IMR-90 (cell line): ENCODE results near the gene MTURN. TPM values are rescaled to one million over a fixed set of nuclear protein-coding genes. Genes with fewer than 3 reads are reported as not detected.

Experiments used
- ATAC-seq: fragments of 200-7000 bp; cut with Tn5 transposase; 2 replicates; pipeline ENCODE4 v1.9.1; 2020; ENCODE audit warnings: low read depth, mild to moderate bottlenecking, moderate library complexity
- BruUV-seq: library from RNA; stranded (reverse); fragments of 400-500 nt; replicated peaks from 2 replicates; lab custom pipeline; 2021; lab: Mats Ljungman, UMichigan
- CTCF ChIA-PET: fragments of 300-600 bp; formaldehyde crosslinking; extraction: SDS; loops from one replicate; lab custom pipeline; 2021; ENCODE audit warnings: antibody characterized with exemption; lab: Yijun Ruan, JAX
- POLR2A ChIA-PET: fragments of 300-600 bp; sonication (Branson Sonifier 250); formaldehyde crosslinking; loops from one replicate; lab custom pipeline; 2022; ENCODE audit warnings: antibody characterized with exemption; ENCODE audit not compliant: unreplicated experiment; lab: Charles Lee
- DNase-seq: peaks from one replicate; pipeline ENCODE4 v3.0.0; 2013
- H2AFZ ChIP-seq: replicated peaks from 2 replicates; pipeline ENCODE3; 2013; ENCODE audit warnings: low read length, mild to moderate bottlenecking; ENCODE audit not compliant: poor library complexity
- H2AK5ac ChIP-seq: 2 replicates; pipeline ENCODE4 v1.6.1; 2013; ENCODE audit warnings: low read depth, low read length, inconsistent platforms
- H2AK9ac ChIP-seq: replicated peaks from 2 replicates; pipeline ENCODE3; 2013; ENCODE audit warnings: mild to moderate bottlenecking, low read depth, low read length, moderate library complexity; ENCODE audit not compliant: poor library complexity
- H2BK120ac ChIP-seq: 2 replicates; pipeline ENCODE4 v1.6.1; 2013; ENCODE audit warnings: low read depth, low read length, inconsistent platforms
- H2BK15ac ChIP-seq: 3 replicates; pipeline ENCODE4 v1.6.1; 2013; ENCODE audit warnings: low read depth, low read length, inconsistent platforms
- H2BK20ac ChIP-seq: 2 replicates; pipeline ENCODE4 v1.6.1; 2013; ENCODE audit warnings: low read depth, mild to moderate bottlenecking, inconsistent platforms, low read length, moderate library complexity
- H2BK5ac ChIP-seq: 2 replicates; pipeline ENCODE4 v1.6.1; 2013; ENCODE audit warnings: mild to moderate bottlenecking, low read depth, low read length, inconsistent platforms; ENCODE audit not compliant: poor library complexity, severe bottlenecking
- H3K14ac ChIP-seq: replicated peaks from 2 replicates; pipeline ENCODE4 v1.6.1; 2013; ENCODE audit warnings: low read depth, low read length, inconsistent platforms
- H3K18ac ChIP-seq: 2 replicates; pipeline ENCODE4 v1.6.1; 2013; ENCODE audit warnings: low read depth, low read length, control low read depth
- H3K23ac ChIP-seq: 2 replicates; pipeline ENCODE4 v1.6.1; 2013; ENCODE audit warnings: low read depth, low read length, inconsistent platforms
- H3K27ac ChIP-seq: 2 replicates; pipeline ENCODE4 v1.5.1; 2013; ENCODE audit warnings: mild to moderate bottlenecking, control low read depth, low read length; ENCODE audit not compliant: insufficient read depth
- H3K27me3 ChIP-seq: 2 replicates; pipeline ENCODE4 v1.6.1; 2013; ENCODE audit warnings: low read length; ENCODE audit not compliant: control insufficient read depth, insufficient read depth
- H3K36me3 ChIP-seq: 2 replicates; pipeline ENCODE4 v1.6.1; 2013; ENCODE audit warnings: low read length, mixed read lengths; ENCODE audit not compliant: control insufficient read depth, insufficient read depth
- H3K4ac ChIP-seq: 2 replicates; pipeline ENCODE4 v1.6.1; 2013; ENCODE audit warnings: low read depth, low read length, inconsistent platforms
- H3K4me1 ChIP-seq: 2 replicates; pipeline ENCODE4 v1.6.1; 2013; ENCODE audit warnings: low read length, mixed read lengths; ENCODE audit not compliant: control insufficient read depth, insufficient read depth
- H3K4me2 ChIP-seq: 2 replicates; pipeline ENCODE4 v1.6.1; 2013; ENCODE audit warnings: low read depth, mild to moderate bottlenecking, control low read depth, low read length, moderate library complexity
- H3K4me3 ChIP-seq: 2 replicates; pipeline ENCODE4 v1.5.1; 2013; ENCODE audit warnings: low read depth, mild to moderate bottlenecking, control low read depth, low read length, moderate library complexity; ENCODE audit not compliant: insufficient read depth
- H3K56ac ChIP-seq: 2 replicates; pipeline ENCODE4 v1.6.1; 2013; ENCODE audit warnings: low read length, inconsistent platforms; ENCODE audit not compliant: insufficient read depth; ENCODE audit errors: extremely low read depth
- H3K79me1 ChIP-seq, 2 experiments: 2 replicates each; pipeline ENCODE4 v1.6.1; 2013; ENCODE audit warnings: low read length in 2 of 2, inconsistent platforms in 1 of 2, low read depth in 1 of 2
- H3K9ac ChIP-seq: 2 replicates; pipeline ENCODE4 v1.6.1; 2013; ENCODE audit warnings: low read depth, low read length, control low read depth
- H3K9me1 ChIP-seq: 2 replicates; pipeline ENCODE4 v1.6.1; 2013; ENCODE audit warnings: low read length, inconsistent platforms; ENCODE audit not compliant: insufficient read depth
- H3K9me3 ChIP-seq: 2 replicates; pipeline ENCODE4 v1.6.1; 2013; ENCODE audit warnings: low read length; ENCODE audit not compliant: control insufficient read depth, insufficient read depth
- H4K20me1 ChIP-seq: 2 replicates; pipeline ENCODE4 v1.6.1; 2013; ENCODE audit warnings: low read length, inconsistent platforms; ENCODE audit not compliant: insufficient read depth
- H4K5ac ChIP-seq: 2 replicates; pipeline ENCODE4 v1.6.1; 2013; ENCODE audit warnings: mild to moderate bottlenecking, low read depth, low read length, control low read depth
- H4K8ac ChIP-seq, 2 experiments: 2 replicates each; pipeline ENCODE4 v1.6.1; 2013; ENCODE audit warnings: low read depth in 2 of 2, low read length in 2 of 2, control low read depth in 1 of 2, inconsistent platforms in 1 of 2
- H4K91ac ChIP-seq: 2 replicates; pipeline ENCODE4 v1.6.1; 2013; ENCODE audit warnings: low read depth, low read length, inconsistent platforms; ENCODE audit not compliant: insufficient read depth
- CTCF ChIP-seq: conservative IDR thresholded peaks from 2 replicates; pipeline ENCODE4 v1.5.1; 2012; ENCODE audit warnings: mild to moderate bottlenecking, low read depth, low read length, improper control_type of control experiment
- ELK1 ChIP-seq: fragments of 150-350 bp; IDR thresholded peaks from 2 replicates; pipeline ENCODE4 v1.6.1; 2016; ENCODE audit warnings: low read depth, mild to moderate bottlenecking, low read length, moderate library complexity, borderline replicate concordance
- MXI1 ChIP-seq: IDR thresholded peaks from 2 replicates; pipeline ENCODE4 v1.6.1; 2012; ENCODE audit warnings: low read depth, mild to moderate bottlenecking, low read length, moderate library complexity, borderline replicate concordance
- WGBS, 2 experiments: methylation state at CpG; one replicate each; pipeline versions ENCODE4 v1.1.5 to v1.1.7; 2013; ENCODE audit warnings: missing lambda C conversion rate in 2 of 2; ENCODE audit not compliant: insufficient read length in 1 of 2; ENCODE audit errors: extremely low coverage in 2 of 2; 5-methylcytosine and 5-hydroxymethylcytosine counted together
- dilution Hi-C: fragments of 300-500 bp; cut with HindIII; formaldehyde crosslinking; loops from one replicate; pipeline ENCODE4 v1.14.3; 2018; ENCODE audit warnings: low sequenced_read_pairs; ENCODE audit not compliant: unreplicated experiment
- in situ Hi-C: fragments of 300-500 bp; cut with MboI; formaldehyde crosslinking; loops from 3 replicates; pipeline ENCODE4 v1.14.3; 2019; ENCODE audit warnings: low sequenced_read_pairs, inconsistent platforms, mixed read lengths
- intact Hi-C: fragments of 100-400 bp; cut with micrococcal nuclease; formaldehyde crosslinking; loops from 2 replicates; pipeline ENCODE4 v1.10.0; 2022
- polyA plus RNA-seq, 3 experiments: library from polyadenylated mRNA; depleted of rRNA; stranded (reverse); fragments of >200 nt; gene quantifications; 2 replicates each; pipeline ENCODE4 v1.2.3, GENCODE V29; 2012; ENCODE audit warnings: low replicate concordance in 1 of 3
- total RNA-seq: library from RNA; depleted of rRNA; stranded (reverse); fragments of >200 nt; gene quantifications from 2 replicates; pipeline ENCODE4 v1.2.3, GENCODE V29; 2012

Gene MTURN
- total and polyA plus RNA-seq, 2 of the 4 experiments (the other 2 are of a cell fraction), result 2.8 to 5.6 TPM

DNA sequence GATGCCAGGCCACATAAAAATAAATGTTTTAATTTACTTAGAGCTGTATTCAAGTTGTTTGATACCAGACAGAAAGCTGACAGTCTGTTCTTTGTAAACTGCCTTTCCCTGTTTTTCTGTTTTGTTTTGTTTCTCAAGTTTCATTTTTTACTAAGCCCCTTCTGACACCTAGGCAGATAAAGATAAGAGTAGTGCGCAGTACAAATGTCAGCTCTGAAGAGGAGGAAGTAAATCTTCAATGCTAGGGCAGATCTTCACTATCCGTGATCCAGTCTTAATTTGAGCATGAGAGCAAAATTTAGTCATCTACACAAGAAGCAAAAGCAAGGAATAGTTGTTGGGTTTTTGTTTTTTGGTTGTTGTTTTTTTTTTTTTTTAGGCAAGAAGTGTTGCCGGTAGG, 27.3 kb downstream of the MTURN start:
- Histone ChIP-seq H3K27ac (no peak overlapping the region), H2AFZ (no peak overlapping the region), H3K4ac (no peak overlapping the region), H3K14ac (no peak overlapping the region), H3K9me3 (no peaks in the 10 kb centered on the region), H3K23ac (no peak overlapping the region), H4K5ac (no peak overlapping the region), H3K9ac (no peak overlapping the region), H3K36me3 (no peaks in the 10 kb centered on the region), H2BK5ac (no peak overlapping the region), H4K20me1 (no peaks in the 10 kb centered on the region), H3K4me2 (no peak overlapping the region), H3K79me1 (no peaks in the 10 kb centered on the region), H3K18ac (no peak overlapping the region), H3K9me1 (0 out of 2 replicates have a peak, but pooled peaks cover 3% of the 10 kb centered on the region), H2BK120ac (no peak overlapping the region), H4K8ac (no peak overlapping the region), H3K4me1 (peaks cover 2% of the 10 kb centered on the region; the same call in 1 of the 2 replicates), H3K4me3 (no peak overlapping the region), H2BK20ac (no peak overlapping the region), H2AK9ac (no peak overlapping the region), H4K91ac (no peak overlapping the region), H3K27me3 (no peaks in the 10 kb centered on the region), H2BK15ac (no peak overlapping the region), H2AK5ac (no peak overlapping the region), H3K56ac (no peak overlapping the region)
- in situ Hi-C loops, result loop anchor here (10.0 kb wide), 2 partner anchors 113 to 403 kb away; no protein-coding TSS in a partner anchor
- no peak for DNase-seq
- intact Hi-C loops, result loop anchor here (5.0 kb wide), 1 partner anchor 315 kb away; the partner anchor contains the start of gene NOD1
- BruUV-seq, result no TSS peak
- TF ChIP-seq MXI1, result no peak
- TF ChIP-seq CTCF, result no peak
- no peak for TF ChIP-seq ELK1
- ChIA-PET POLR2A (no interaction called here), CTCF (interaction anchor here (1.0 to 1.4 kb wide), 2 partner anchors 8 to 15 kb away, joined by 3 to 5 read pairs; no protein-coding TSS in a partner anchor)
- no CpG with 5 or more reads among the region's 3 CpGs for WGBS, 2 experiments
- ATAC-seq, result no peak
- dilution Hi-C loops, result no loop called here
